ENCODE results near the gene PHLDA2.

DNA sequence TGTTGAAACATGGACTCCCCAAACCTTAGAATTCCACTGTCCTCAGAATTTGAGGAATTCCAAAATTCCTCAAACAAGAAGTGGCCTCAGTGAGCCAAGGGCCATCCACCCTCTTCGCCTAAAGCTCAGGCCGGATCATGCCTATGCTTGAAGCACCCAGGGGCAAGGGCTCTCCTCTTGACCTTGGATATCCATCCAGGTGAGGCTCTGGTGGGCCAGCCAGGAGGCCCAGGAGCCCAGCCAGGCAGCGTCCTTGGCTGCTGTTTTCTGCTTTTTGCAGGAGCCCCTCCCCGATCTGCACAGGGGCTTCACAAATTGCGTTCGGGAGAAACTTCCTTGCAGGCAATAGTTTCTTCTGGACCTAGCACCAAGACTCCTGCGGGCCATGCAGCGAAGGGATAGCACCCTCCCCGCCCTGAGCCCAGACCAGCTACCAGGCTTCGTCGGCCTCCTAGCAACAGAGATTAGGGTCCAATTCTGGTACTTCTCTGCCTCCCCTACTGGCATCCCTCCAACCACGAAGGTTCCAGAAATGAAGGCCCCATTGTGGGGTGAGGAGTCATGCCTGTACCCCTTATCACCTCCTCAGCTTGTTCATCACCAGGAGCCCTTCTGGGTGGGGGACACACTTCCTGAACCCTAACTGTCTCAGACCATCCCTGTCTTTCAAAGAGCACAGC is 2.0 kb downstream of the PHLDA2 start:
- TF ChIP-seq, protein P1, sequence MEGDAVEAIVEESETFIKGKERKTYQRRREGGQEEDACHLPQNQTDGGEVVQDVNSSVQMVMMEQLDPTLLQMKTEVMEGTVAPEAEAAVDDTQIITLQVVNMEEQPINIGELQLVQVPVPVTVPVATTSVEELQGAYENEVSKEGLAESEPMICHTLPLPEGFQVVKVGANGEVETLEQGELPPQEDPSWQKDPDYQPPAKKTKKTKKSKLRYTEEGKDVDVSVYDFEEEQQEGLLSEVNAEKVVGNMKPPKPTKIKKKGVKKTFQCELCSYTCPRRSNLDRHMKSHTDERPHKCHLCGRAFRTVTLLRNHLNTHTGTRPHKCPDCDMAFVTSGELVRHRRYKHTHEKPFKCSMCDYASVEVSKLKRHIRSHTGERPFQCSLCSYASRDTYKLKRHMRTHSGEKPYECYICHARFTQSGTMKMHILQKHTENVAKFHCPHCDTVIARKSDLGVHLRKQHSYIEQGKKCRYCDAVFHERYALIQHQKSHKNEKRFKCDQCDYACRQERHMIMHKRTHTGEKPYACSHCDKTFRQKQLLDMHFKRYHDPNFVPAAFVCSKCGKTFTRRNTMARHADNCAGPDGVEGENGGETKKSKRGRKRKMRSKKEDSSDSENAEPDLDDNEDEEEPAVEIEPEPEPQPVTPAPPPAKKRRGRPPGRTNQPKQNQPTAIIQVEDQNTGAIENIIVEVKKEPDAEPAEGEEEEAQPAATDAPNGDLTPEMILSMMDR (IDR thresholded peaks at IDR 0.05): no peak
- no peak for TF ChIP-seq POLR2A (IDR thresholded peaks at IDR 0.05)

All from Peyer's patch (tissue), 4 donors.